NCI-H226 (cell line): Measurements from ENCODE around the gene HSPB9.
"Not testable (repeated sequence)": the region's sequence is repeated elsewhere in the genome, so short reads cannot be mapped to it uniquely, and the experiment has no call there.

ENCODE experiments used
- DNase-seq: peaks from one replicate; pipeline ENCODE4 v3.0.0-alpha.2; 2015

HSPB9 gene

DNA sequence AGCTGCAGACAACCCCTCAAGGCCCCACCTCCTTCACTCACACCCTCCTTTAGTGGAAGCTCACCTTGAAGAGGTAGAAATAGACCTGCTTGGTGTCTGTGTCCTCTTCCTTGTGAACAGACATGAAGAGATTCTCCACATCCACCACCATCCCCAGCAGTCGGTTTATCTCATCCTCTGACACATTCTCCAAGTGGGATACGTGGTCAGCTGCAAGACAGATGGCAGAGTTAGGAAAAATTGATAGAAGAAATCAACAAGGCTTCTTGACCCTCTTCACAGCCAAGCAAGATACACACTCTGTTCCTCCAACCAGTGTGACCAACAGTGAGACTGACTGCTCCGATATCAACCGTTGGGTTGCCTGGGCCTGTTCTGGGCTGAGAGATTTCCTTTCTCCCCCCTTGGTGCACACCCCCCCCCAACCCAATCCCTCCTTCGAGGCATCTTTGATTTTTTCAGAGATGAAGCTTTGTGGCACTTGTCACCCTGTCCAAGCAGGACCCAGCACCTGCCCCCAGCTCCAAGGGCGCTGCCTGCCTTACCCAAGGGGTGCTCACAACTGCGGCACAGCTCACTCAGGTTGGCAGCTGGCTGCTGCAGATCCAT is 2.3 kb upstream of the HSPB9 start:
- DNase-seq = no peak

DNA sequence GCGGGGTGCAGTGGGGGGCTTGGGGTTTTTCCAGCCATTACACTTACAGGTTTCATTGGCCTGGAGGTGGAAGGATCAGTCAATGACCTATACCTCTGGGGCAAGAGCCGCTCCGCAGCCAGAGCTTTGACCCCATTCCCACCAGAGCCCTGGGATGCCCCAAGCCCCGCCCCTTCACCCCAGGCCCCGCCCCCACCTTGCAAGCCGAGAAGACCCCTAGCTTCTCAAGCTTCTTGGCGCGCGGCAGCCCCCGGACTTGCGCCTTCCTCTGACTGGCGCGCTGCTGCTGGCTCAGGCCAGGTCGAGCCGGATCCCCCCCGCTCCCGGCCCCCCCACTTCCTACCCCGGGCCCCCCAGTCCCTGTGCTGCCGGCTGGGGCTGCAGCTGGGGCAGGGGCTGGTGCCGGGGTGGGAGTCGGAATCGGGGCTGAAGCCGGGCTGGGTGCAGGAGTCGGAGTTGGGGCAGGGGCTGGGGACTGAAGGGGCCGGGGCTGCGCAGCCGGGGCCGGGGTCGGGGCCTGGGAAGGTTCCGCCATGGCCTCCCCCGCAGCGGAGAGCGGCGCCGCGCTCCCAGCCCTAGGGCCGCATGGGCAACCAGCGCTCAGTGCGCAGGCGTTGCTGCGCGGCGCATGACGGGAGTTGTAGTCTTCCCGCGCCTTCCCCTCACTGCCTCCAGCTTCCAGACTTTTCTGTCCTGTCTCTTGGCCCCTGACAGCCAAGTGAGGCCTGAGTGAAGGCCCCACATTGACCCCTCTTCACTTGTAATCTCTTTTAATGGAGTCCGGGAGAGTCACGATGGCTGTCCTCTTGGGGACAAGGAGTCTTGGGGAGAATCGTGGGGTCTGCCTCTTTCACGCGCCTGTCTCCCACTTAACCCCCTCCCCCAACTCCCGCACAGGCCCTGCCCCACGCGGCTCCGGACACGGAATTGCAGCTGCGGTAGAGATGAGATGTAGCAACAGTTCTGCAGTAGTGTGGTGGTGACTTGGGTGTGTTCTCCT is 1.5 kb upstream of the HSPB9 start, which contains the start of gene KAT2A:
KAT2A (minus strand) TSS at position 598 of the 1,000 bp plus-strand sequence; CDS start at position 535, 63 bp downstream.
- DNase-seq = peak; percentile 76

DNA sequence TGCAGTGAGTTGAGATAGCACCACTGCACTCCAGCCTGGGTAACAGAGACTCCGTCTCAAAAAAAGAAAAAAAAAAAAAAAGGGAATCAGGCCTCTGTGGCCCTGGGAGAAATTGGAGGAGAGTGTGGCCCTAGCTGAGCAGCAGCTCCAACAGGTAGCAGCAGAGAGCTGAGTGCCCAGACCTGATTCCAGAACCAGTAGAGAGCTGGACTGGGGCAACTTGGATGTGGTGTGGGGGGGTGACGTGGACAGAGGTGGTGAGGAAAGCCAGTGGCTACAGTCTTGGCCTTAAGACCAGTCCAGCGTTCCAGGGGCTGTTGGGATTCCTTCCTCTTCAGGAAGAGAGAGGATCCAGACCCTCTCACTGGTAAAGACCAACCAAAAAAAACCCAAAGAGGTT is 1.7 kb downstream of the HSPB9 start:
- DNase-seq = no peak

GRCh38 chr17:42125565-42125964 is 3.0 kb downstream of the HSPB9 start:
- no peak for DNase-seq

GRCh38 chr17:42126836-42127235 is 4.2 kb downstream of the HSPB9 start:
- no peak for DNase-seq

DNA sequence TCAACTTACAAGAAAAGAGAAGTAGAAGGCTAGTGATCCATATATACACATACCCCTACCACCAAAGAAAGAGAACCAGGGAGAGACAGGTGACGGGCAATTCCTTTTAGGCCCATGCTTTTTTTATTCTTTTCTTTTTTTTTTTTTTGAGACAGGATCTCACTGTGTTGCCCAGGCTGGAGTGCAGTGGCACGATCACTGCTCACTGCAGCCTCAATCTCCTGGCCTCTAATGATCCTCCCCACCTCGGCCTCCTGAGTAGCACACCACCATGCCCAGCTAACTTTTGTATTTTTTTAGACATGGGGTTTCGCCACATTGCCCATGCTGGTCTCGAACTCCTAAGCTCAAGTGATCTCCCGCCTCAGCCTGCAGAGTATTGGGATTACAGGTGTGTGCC is 4.8 kb downstream of the HSPB9 start:
- no peak for DNase-seq

DNA sequence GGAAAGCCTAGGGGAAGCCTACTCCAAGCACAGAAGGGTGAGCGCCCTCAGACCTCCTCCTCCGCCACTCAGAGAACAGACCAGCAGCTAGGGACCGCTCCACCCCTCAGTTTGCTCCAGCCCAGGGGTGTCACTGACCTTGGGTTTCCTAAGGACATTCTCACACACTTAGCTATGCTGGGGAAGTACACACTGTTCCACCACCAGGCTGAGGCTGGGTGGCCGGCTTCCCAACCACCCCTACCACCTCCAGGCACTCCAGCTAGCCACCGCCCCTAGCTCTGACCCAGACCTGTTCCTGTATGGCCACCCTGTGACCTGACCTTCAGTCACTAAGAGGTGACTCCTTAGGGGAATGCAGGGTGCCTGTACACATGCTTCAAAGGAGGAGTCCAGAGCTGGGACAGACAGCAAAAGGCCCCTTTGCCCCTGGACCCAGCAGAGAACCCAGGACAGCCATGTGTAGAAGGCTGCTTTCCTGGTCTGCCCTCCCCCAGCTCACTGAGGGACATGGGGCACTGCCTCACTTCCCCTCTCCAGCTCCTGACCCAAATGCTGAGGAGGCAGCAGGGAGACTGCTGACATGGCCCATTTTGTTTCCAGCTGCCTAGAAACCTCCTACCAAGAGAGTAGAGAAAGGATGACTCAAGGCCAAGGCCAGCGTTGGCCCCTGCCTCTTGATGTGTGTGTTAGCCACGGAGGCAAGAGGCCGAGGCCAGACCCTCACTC is 6.7 kb downstream of the HSPB9 start:
- no peak for DNase-seq

- DNase-seq = no peak
These were observed 7.8 kb downstream of the HSPB9 start for GRCh38 chr17:42130310-42130936.

GRCh38 chr17:42131232-42131631 is 8.6 kb downstream of the HSPB9 start:
- no peak for DNase-seq

GRCh38 chr17:42131981-42132432 is 9.4 kb downstream of the HSPB9 start:
- DNase-seq = no peak

GRCh38 chr17:42132941-42133340 is 10.3 kb downstream of the HSPB9 start:
- no peak for DNase-seq

DNA sequence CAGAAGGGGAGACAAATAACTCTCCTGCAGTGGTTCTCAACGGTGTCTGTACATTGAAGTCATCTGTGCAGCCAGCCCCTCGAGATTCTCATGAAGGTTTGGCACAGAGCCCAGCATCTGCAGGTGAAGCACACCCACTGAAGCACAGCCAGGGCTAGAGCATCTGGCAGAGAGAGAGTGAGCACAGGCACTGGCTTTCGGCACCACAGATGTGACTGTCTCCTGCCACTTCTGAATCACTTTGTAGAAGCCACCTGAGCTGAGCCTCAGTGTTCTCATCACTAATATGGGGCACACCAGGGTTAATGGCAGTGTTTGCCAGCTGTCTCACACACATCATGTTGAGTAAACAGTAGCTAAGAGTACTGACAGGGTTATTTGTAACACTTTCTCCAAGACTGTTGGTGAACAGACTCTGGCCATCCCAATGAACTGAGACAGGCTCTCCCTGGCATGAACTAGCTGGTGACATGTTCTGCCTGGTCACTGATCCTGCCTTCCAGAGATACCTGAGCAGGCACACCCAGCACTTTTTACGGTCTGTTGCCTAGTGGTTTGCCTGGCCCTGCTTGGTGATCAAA is 10.9 kb downstream of the HSPB9 start:
- no peak for DNase-seq

GRCh38 chr17:42135151-42135550 is 12.5 kb downstream of the HSPB9 start:
- no peak for DNase-seq

GRCh38 chr17:42135664-42136653 is 13.4 kb downstream of the HSPB9 start:
- DNase-seq = peak; percentile 76

DNA sequence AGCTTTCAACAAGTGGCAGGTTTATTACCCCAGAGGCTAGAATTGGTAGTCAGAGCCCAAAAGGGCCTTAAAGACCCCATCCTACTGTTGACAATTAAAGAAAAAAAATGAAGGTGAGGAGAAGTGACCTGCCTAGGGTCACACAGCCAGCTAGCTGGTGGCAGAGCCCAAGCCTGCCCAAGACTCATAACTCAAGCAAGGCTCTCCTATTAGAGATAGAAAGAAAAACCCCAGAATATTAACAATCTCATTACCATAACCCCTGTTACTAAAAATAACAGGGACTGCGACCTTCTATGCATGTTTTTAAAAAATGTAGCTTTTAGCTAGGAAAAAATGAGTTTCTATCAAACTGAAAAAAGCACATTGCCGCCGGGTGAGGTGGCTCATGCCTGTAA is 14.0 kb downstream of the HSPB9 start:
- DNase-seq = no peak

GRCh38 chr17:42138749-42139492 is 16.3 kb downstream of the HSPB9 start:
- no peak for DNase-seq

- not testable (repeated sequence) for DNase-seq
These were observed 18.1 kb downstream of the HSPB9 start for GRCh38 chr17:42140690-42141089.

- DNase-seq = no peak
These were observed 18.8 kb downstream of the HSPB9 start for GRCh38 chr17:42141382-42141781.

DNA sequence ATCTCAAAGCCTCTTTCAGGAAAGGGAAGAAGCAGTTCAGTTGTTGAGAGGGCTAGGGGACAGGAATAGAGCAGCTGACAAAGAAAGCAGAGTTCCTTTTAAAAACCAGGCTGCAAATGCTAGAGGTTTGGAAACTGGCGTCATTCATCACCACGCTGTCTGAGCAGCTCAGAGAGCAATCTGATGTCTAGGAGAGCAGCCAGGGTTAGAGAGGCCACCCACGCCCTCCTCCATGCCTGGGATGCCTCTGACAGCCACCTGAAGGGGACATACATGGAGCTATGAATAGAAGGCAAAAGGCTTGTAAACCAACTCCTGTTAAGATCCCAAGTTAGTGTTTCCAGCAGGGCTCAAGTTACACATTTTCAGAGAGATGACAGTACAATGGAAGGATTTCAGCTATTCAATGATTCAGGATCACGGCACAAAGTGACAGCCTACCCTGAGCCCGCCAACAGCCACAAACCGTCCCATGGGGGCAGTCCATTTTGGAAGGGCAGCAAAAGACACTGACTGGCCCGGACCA is 19.8 kb downstream of the HSPB9 start:
- no peak for DNase-seq

GRCh38 chr17:42143138-42143537 is 20.5 kb downstream of the HSPB9 start:
- DNase-seq = not testable (repeated sequence)
